Fibroblast of the aortic adventitia (primary cell): Measurements from ENCODE around the gene TERT. TPM values are rescaled to one million over a fixed set of nuclear protein-coding genes. Genes with fewer than 3 reads are reported as not detected.

Source experiments
- DNase-seq: peaks from one replicate; pipeline ENCODE4 v3.0.0-alpha.2; 2010; ENCODE audit warnings: low read depth
- H3K4me3 ChIP-seq: 2 replicates; pipeline ENCODE4 v1.5.1; 2011; ENCODE audit warnings: low read depth, mild to moderate bottlenecking, control low read depth, low read length, moderate library complexity
- total RNA-seq: library from RNA; depleted of rRNA; stranded (reverse); fragments of >200 nt; gene quantifications from 2 replicates; pipeline ENCODE4 v1.2.3, GENCODE V29; 2012; ENCODE audit warnings: low replicate concordance
- TF ChIP-seq, protein P1 (sequence below): IDR thresholded peaks from 2 replicates; pipeline ENCODE4 v1.5.1; 2011; ENCODE audit warnings: mild to moderate bottlenecking, low read length, control low read depth, inconsistent platforms; ENCODE audit not compliant: insufficient read depth

TERT gene
- total RNA-seq, 1 donor: not detected

DNA sequence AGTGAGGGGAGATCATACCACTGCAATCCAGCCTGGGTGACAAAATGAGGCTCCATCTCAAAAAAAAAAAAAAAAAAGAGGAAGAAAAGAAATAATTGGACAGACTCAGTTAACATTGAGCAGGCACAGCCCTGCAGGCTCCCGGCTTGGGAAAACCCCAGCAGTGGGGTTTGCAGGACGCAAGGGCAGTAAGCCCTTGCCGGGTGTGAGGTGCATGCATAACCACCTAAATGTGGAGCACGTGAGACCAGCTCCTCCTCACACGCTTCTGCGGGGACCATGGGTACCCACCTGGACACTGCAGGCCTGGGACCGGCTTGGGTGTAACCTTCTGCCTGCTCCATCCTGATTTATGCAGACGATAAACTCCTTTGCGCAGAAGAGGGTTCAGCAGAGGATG lies 74.5 kb downstream of the TERT start:
- TF ChIP-seq, protein P1, sequence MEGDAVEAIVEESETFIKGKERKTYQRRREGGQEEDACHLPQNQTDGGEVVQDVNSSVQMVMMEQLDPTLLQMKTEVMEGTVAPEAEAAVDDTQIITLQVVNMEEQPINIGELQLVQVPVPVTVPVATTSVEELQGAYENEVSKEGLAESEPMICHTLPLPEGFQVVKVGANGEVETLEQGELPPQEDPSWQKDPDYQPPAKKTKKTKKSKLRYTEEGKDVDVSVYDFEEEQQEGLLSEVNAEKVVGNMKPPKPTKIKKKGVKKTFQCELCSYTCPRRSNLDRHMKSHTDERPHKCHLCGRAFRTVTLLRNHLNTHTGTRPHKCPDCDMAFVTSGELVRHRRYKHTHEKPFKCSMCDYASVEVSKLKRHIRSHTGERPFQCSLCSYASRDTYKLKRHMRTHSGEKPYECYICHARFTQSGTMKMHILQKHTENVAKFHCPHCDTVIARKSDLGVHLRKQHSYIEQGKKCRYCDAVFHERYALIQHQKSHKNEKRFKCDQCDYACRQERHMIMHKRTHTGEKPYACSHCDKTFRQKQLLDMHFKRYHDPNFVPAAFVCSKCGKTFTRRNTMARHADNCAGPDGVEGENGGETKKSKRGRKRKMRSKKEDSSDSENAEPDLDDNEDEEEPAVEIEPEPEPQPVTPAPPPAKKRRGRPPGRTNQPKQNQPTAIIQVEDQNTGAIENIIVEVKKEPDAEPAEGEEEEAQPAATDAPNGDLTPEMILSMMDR: no peak
- no peak for DNase-seq
- H3K4me3 ChIP-seq: no peak overlapping the region

DNA sequence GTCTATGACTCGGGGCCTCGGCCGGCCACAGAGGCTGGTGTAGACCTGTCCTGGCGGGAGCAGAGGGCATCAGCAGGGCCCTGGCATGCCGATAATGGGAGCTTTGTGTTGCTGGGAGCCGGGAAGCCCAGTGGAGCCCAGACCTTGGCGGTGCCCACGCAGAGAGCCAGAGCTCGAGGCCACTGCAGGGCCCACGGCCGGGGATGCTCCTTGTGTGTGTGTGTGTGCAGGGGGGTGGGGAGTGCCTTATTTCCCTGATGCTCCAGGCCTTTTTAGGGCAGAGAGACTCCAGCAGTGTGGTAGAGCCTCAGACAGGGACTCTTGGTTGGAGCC lies 75.1 kb downstream of the TERT start:
- H3K4me3 ChIP-seq: no peak overlapping the region
- no peak for DNase-seq
- TF ChIP-seq, protein P1: no peak

DNA sequence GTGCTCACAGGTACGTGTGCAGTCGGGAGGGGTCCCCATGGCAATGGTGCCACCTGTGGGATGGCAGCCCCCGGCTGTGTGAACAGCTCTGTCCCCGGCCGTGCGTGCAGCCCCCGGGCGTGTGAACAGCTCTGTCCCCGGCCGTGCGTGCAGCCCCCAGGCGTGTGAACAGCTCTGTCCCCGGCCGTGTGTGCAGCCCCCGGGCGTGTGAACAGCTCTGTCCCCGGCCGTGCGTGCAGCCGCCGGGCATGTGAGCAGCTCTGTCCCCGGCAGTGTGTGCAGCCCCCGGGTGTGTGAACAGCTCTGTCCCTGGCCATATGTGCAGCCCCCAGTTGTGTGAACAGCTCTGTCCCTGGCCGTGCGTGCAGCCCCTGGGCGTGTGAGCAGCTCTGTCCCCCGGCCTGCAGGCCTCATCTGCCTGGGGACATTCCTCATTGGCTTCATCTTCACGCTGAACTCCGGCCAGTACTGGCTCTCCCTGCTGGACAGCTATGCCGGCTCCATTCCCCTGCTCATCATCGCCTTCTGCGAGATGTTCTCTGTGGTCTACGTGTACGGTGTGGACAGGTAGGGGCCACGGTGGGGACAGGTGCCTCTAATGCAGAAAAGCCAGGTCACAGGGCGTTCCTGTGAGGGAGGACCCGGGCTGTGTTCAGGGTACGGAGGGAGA lies 75.6 kb downstream of the TERT start:
- no peak for DNase-seq
- no peak overlapping the region for H3K4me3 ChIP-seq

DNA sequence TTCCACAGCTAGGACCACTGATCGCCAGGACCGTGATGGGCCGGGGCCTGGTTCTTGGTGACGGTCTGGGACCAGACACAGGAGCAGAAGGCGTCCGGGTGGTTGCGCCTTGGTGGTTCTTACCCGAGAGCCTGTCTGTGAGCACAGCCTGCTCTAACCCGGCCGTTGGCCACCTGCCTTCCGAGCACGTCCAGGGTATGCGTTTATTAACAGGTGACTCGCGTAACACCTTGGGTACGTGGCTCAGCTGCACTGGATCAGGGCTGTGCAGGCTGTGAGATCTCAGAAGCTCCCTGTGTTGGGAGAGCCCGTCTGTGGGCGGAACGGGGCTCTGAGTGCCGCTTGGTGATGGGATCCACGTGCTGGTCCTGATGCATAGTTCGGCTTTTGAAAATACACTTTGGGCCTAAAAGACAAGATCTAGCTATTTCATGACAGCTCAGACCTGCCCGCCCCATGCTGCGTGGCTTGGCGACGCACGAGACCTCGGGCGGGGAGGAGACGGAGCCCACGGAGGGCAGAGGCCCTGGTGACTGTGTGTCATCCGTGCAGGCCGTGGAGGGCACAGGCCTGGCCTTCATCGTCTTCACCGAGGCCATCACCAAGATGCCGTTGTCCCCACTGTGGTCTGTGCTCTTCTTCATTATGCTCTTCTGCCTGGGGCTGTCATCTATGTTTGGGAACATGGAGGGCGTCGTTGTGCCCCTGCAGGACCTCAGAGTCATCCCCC lies 76.4 kb downstream of the TERT start:
- TF ChIP-seq, protein P1: no peak
- DNase-seq: no peak

More for the DNA sequence above, 75.6 kb downstream of the TERT start:
- TF ChIP-seq, protein P1: no peak

DNA sequence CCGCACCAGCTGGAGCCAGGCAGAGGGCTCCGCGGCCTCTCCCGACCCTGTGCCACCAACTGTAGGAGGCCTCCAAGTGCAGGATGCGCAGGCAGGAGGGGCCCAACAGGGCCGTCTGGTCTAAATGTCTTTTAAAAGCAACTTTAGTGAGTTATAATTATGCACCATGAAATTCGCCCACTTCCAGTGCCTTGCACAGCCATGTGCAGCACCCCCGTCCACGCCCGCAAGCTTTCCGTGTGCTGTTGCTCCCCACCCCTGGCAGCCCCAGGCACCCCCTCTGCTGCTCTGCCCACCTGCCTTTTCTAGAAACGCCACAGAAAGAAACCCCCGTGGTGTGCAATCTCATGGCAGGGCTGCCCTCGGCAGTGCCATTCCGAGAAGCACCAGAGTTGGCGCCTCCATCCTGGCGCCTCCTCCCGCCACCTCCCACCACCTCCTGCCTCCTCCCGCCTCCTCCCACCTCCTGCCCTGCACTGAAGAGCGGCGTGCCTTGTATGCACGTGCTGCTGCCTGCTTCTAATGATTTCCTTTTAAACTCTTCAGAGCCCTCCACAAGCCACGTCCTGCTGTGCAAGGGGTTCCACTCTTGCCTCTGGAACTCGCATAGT lies 77.2 kb downstream of the TERT start:
- TF ChIP-seq, protein P1: no peak
- no peak overlapping the region for H3K4me3 ChIP-seq
- DNase-seq: no peak

More for the DNA sequence above, 76.4 kb downstream of the TERT start:
- H3K4me3 ChIP-seq: no peak overlapping the region

DNA sequence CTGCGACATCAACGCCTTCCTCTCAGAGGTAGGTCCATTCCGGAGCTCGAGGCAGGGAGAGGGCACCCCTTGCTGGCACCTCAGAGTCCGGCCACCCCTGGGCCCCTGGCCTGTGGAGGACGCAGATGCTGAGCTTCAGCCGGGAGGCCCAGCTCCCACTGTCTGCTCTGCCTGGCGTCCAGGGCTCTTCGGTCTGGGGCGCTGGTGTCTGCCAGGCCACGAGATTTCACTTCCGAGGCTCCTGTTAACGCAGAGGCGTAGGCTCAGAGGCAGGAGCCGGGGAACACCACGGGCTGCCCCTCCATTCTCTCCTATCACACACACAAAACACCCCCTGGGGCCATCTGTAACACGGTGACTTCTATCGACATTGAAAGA lies 78.0 kb downstream of the TERT start:
- TF ChIP-seq, protein P1: no peak
- H3K4me3 ChIP-seq: no peak overlapping the region
- no peak for DNase-seq
